HCEC 1CT (cell line): ENCODE measurements around the gene DENND6A.
A peak's percentile ranks its signal among the peaks of the same experiment; 100 is the strongest.
"Not testable (repeated sequence)": the region's sequence is repeated elsewhere in the genome, so short reads cannot be mapped to it uniquely, and the experiment has no call there.

ENCODE experiments used
- DNase-seq: peaks from one replicate; pipeline ENCODE4 v3.0.0-alpha.2; 2017

DENND6A gene

GRCh38 chr3:57624801-57625200, 68.1 kb downstream of the DENND6A start:
- no peak for DNase-seq

GRCh38 chr3:57622362-57622761, 70.5 kb downstream of the DENND6A start:
- DNase-seq = no peak

GRCh38 chr3:57617739-57618138, 75.1 kb downstream of the DENND6A start:
- no peak for DNase-seq

GRCh38 chr3:57616233-57616632, 76.6 kb downstream of the DENND6A start:
- no peak for DNase-seq

GRCh38 chr3:57611870-57612269, 81.0 kb downstream of the DENND6A start:
- not testable (repeated sequence) for DNase-seq

GRCh38 chr3:57605683-57606082, 87.2 kb downstream of the DENND6A start:
- DNase-seq = no peak

- DNase-seq = no peak
Observed at GRCh38 chr3:57604971-57605370, 87.9 kb downstream of the DENND6A start.

- DNase-seq = no peak
Observed at GRCh38 chr3:57600195-57600594, 92.7 kb downstream of the DENND6A start.

GRCh38 chr3:57598765-57599360, 94.0 kb downstream of the DENND6A start:
- no peak for DNase-seq

- DNase-seq = peak; percentile 100
Observed at GRCh38 chr3:57597127-57597923, 95.6 kb downstream of the DENND6A start, which contains the start of gene ARF4. TSS of gene ARF4 (minus strand) at chr3:57597344. CDS start at chr3:57597140, 204 bp downstream.

GRCh38 chr3:57596495-57597126, 96.3 kb downstream of the DENND6A start:
- DNase-seq = peak; percentile 92

- DNase-seq = no peak
Observed at GRCh38 chr3:57594576-57594975, 98.3 kb downstream of the DENND6A start.

GRCh38 chr3:57594144-57594543, 98.7 kb downstream of the DENND6A start:
- no peak for DNase-seq

- DNase-seq = no peak
Observed at GRCh38 chr3:57592306-57592705, 100.6 kb downstream of the DENND6A start.

- DNase-seq = no peak
Observed at GRCh38 chr3:57587905-57588304, 105.0 kb downstream of the DENND6A start.

GRCh38 chr3:57586778-57587177, 106.1 kb downstream of the DENND6A start:
- DNase-seq = no peak

- no peak for DNase-seq
Observed at GRCh38 chr3:57583544-57583943, 109.3 kb downstream of the DENND6A start.

- no peak for DNase-seq
Observed at GRCh38 chr3:57582474-57583168, 110.3 kb downstream of the DENND6A start.

GRCh38 chr3:57577801-57578200, 115.1 kb downstream of the DENND6A start:
- DNase-seq = no peak

GRCh38 chr3:57575966-57576626, 116.8 kb downstream of the DENND6A start:
- no peak for DNase-seq
